CD4-positive, alpha-beta T cell treated with Interleukin-15 for 4 hours (primary cell): ENCODE results near the gene TCTN3.
"Not testable (repeated sequence)": the region's sequence is repeated elsewhere in the genome, so short reads cannot be mapped to it uniquely, and the experiment has no call there.

Source experiments
- DNase-seq: peaks from one replicate; pipeline ENCODE4 v3.0.0-alpha.2; 2020; ENCODE audit warnings: low spot score

The TCTN3 gene, protein sequence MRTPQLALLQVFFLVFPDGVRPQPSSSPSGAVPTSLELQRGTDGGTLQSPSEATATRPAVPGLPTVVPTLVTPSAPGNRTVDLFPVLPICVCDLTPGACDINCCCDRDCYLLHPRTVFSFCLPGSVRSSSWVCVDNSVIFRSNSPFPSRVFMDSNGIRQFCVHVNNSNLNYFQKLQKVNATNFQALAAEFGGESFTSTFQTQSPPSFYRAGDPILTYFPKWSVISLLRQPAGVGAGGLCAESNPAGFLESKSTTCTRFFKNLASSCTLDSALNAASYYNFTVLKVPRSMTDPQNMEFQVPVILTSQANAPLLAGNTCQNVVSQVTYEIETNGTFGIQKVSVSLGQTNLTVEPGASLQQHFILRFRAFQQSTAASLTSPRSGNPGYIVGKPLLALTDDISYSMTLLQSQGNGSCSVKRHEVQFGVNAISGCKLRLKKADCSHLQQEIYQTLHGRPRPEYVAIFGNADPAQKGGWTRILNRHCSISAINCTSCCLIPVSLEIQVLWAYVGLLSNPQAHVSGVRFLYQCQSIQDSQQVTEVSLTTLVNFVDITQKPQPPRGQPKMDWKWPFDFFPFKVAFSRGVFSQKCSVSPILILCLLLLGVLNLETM

DNA sequence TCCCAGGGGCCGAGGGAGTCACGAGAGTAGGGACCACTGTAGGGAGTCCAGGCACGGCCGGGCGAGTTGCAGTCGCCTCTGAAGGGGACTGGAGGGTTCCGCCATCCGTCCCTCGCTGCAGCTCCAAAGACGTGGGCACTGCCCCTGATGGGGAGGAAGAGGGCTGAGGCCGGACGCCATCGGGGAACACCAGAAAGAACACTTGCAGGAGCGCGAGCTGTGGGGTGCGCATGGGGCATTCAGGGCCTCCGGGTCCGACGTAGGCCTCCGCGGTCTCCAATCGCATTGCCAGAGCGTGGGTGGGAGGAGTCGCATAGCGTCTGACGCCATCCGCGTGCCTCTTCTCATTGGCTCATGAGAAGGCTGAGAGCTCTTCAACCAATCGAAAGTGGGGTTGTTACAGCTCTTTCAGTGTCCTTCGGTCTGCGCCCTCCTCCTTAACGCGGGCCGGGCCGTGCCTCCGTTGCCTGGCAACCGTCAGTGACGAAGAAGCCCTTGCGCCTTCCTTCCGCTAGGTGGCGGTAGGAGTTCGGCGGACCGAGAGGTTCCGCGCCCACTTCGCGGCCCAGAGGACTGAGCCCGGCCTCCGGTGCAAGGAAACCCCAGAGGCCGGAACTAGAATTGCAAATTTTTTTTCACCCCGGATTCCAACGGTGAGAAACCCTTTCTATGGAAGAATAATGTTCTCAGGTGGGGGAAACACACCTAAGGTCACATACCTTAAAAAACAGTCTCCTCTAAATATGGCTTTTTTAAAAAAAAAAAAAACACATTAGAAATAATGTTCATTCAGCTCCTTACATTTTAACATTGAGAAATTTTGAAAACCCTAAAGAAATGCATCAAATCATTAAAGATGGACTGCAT is at the start of gene TCTN3:
TCTN3 (minus strand) TSS at position 260 of the 867 bp plus-strand sequence; CDS start at position 232, 28 bp downstream.
- DNase-seq, result peak; percentile 99

DNA sequence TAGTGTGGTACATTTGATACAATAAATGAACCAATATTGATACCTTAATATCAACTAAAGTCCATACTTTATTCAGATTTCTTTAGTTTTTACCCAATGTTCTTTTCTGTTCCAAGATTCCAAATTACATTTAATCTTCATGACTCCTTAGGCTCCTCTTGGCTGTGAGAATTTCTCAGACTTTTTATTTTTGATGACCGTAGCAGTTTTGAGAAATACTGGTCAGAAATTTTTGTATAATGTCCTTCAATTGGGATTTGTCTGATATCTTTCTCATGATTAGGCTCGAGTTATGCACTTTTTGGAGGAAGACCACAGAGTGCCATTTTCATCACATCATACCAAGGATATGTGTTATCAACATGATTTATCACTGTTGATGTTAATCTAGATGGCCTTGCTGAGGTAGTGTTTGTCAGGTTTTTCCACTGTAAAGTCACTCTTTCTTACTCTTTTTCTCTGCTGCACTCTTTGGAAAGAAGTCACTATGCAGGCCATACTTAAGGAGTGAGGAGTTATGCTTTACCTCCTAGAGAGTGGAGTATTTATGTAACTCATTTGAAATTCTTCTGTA is 49.3 kb upstream of the TCTN3 start:
- DNase-seq, result no peak

DNA sequence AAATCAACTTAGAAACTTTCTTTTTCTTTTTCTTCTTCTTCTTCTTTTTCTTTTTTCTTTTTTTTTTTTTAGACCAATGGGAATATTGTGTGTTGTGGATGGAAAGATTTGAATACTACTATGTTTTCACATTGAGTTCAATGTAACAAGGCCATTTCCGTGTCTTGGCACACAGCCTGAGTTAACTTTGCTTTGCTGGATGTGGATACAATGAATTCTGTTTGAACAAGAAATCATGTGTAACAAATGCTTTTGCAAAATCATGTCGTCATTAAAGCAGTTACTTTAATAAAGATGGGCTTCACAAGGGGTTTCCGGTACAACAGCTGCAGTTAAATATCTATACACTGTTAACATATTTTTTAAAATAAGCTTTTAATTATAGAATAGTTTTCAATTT is 48.8 kb upstream of the TCTN3 start:
- no peak for DNase-seq

DNA sequence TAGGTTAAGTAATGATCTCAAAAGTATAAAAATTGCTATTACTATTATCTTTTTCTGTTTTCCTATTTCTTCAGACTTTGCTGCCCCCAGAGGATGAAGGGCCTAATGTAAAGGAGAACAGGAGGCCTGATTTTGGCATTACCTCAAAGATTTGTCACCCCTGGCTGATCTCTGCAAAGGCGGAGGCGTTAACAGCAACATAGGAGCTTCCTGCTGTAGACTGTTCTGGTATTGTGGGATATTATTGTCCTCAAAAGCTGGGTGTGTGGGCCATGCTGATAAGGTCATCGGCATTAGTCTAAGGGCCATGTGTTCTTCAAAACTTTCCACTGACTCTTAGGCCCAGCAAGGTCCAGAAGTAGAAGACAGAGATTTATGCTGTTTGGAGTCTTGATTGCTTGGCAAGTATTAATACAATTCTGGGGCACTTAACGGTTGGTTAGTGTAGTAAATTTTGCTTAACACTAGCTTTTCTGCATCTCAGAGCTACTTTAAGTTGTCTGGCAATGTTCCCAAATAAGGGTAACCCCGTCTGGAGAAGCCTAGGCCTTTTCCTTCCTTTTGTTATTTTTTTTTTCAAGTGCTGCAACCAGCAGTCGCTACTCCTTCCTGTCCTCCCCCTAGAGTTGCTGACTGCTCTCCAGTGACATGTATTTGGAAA is 48.2 kb upstream of the TCTN3 start:
- no peak for DNase-seq

DNA sequence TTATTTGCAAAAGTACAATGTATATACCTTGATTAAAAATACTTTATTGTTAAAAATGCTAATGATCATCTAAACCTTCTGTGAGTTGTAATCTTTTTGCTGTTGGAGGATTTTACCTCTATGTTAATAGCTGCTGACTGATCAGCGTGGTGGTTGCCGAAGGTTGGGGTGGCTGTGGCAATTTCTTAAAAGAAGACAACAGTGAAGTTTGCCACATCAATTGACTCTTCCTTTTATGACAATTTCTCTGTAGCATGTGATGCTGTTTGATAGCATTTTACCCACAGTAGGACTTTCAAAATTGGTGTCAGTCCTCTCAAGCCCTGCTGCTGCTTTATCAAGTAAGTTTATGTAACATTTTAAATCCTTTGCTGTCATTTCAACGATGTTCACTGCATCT is 45.3 kb upstream of the TCTN3 start:
- no peak for DNase-seq

DNA sequence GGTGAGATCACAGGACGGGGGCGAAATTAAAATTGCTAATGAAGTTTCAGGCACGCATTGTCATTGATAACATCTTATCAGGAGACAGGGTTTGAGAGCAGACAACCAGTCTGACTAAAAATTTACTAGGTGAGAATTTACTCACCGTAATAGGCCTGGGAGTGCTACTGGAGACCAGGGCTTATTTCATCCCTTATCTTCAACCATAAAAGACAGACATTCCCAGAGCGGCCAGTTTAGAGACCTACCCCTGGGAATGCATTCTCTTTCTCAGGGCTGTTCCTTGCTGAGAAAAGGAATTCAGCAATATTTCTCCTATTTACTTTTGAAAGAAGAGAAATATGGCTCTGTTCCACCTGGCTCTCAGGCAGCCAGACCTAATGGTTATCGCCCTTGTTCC is 39.2 kb upstream of the TCTN3 start:
- DNase-seq, result not testable (repeated sequence)

DNA sequence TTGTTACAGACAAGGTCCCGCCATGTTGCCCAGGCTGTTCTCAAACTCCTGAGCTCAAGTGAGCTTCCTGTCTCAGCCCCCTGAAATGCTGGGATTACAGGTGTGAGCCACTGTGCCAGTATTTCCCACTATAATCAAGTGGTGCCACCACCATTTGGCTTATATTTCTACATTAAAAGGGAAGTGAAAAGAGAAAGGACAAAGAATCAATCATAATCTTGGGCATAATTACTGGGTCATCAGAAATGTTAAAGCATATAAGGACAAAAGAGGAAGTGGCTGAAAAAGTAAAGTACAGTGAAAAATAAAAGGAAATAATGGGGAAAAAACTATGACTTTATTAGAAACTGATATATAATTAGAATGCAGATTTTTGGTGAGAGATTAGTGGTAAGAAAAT is 36.5 kb upstream of the TCTN3 start:
- DNase-seq, result no peak

DNA sequence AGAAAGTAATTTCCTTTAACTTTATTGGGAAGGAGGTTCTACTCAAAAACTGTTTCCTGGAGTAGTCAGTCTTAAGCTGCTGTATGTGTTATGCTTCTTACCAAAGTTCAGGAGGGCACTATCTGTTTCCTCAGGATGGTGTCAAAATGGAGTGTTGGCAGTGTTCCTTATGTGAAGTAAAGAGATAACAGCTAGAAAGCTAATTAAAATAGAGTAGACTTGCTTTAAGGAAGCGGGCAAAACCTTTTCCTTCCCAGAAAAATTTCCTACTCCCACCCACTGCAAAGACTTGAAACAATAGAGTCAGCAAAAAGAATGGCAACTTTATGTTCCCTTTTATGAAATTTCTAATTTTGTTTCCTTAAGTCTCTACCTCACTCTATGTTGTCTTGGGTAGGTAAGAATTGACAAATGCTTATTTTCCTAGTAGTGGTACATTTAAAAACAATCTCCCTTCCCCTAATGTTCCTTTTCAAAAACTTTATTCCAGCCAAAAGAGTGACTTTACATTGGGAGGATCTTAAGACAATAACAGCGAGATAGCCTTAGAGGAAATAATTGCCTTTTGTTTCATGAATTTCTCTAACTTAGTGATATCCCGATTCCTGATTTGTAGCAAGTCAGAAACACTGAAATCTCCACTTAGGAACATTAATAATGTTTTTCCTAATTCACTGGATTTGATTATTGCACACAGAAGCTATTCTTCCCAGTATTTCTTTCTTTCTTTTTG is 35.8 kb upstream of the TCTN3 start:
- DNase-seq, result no peak

DNA sequence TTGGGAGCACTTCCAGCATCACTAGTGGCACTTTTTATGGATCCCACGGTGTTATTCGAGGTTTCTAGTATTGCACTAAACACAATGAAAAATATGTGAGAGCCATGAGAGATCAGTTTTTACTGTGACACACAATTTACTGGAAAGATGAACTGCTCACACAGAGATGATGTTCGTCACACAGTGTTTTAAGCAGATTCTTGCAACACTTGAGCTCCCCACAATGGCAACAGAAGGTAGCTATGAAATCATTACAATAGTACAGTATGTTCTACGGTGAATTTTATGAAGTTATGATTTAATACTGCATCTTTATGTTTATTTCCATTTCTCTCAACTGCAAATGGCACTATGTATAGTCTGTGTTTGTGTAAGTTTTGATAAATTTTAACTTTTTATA is 34.8 kb upstream of the TCTN3 start:
- DNase-seq, result no peak

DNA sequence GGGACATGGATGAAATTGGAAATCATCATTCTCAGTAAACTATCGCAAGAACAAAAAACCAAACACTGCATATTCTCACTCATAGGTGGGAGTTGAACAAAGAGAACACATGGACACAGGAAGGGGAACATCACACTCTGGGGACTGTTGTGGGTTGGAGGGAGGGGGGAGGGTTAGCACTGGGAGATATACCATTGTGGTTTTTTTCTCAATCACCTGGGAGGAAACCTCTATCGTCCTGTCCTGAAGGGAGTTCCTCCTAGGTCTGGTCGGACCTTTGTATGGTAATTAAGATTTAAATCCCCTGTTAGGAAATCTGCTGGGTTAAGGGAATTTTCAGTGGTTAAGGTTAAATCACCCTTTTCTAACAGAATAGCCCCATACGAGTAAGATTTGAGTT is 28.8 kb upstream of the TCTN3 start:
- DNase-seq, result not testable (repeated sequence)

DNA sequence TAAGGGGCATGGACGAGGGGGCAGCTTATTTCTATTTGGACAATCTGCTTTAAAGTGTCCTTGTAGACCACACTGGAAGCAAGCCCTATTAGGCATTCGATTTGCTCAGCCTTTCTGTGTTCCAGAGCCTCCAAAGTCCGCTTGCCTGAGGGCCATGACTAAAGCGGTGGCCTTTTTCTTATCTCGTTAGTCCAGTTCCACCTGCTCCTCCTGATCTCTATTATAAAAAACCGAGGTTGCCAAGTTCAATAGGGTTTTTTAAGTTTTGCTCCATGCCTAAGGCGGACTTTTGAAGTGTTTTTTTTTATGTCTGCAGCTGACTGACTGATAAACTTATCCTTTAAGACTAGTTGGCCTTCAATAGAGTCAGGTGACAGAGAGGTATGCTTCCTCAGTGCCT is 27.0 kb upstream of the TCTN3 start:
- DNase-seq, result not testable (repeated sequence)

DNA sequence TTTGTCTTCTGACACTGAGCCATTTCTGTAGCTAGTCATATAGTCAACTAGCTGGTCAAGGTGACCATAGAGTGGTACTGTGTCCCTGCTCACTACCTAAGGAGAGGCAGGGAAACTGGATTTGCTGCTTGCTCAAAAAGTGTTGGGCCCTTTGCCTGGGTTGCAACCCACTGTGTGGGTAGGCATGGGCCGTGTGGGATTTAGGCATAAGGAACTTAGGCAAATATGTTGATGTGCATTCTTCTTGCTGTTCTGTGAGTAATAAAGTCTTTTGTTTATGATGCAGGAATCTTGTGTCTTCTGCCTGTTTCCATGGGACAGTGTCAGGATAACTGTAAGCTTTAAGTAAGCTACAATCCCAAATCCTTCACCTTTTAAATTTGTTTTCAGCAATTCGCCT is 23.1 kb upstream of the TCTN3 start:
- DNase-seq, result no peak

DNA sequence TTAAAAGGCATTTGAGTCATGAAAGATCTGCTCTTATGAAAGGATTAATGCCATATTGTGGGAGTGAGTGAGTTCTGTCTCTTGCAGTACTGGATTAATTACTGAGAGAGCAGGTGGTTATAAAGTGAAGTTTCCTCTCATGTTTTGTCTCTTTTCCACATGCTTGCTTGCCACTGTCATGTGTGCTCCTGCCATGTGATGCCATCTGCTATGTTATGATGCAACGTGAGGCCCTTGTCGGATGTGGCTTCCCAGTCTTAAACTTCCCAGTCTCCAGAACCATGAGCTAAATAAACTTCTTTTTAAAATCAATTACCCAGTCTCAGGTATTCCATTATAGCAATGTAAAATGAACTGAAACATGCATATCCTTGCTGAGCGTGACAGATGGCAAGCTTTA is 22.7 kb upstream of the TCTN3 start:
- DNase-seq, result no peak

DNA sequence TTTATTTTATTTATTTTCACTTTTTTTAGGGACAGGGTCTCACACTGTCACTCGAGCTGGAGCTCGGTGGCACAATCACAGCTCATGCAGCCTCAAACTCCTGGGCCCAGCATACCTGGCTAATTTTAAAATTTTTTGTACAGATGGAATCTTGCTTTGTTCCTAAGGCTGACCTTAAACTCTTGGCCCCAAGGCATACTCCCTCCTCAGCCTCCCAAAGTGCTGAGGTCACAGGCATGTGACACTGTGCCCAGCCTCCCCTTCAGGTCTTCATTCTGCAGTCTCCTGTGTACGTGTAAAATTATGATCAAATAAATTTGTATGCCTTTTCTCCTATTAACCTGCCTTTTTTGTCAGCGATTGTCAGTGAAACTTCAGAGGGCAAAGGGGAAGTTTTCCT is 17.8 kb upstream of the TCTN3 start:
- no peak for DNase-seq

DNA sequence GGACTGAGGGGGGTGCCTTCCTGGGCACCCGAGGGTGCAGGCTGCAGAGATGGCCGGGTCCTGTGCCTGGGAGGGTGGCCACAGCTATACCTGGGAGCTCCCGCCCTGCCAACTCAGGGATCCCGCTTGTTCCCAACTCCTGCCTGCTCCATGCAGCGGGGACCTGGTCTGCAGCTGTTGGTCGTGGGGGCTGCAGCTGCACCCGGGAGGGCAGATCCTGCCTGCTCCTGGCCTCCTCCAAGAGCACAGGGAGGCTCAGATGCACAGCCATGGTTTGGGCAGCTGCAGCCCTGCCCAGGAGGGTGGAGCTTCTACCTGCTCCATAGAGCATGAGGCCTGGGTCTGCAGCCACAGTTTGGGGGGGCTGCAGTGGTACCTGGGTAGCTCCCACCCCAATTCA is 13.3 kb upstream of the TCTN3 start:
- DNase-seq, result no peak

DNA sequence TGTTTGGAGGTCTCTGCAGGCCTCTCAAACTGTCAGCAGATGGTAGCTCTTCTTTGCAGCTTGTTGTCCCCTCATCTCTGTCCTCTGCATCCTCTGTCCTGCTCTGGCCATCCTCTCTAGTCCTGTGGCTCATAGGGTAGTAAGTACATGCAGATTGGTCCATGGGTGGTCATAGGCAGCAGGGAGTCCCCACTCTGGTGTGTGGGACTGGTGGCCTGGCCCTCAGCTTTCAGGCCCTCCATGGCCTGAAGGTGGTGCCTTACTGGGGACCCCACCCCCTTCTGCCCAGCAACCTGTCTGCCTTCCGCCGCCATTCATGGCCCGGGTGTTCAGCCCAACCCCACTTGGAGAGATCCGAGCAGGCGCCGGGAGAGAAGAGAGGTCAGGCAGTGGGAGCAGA is 12.8 kb upstream of the TCTN3 start:
- no peak for DNase-seq

DNA sequence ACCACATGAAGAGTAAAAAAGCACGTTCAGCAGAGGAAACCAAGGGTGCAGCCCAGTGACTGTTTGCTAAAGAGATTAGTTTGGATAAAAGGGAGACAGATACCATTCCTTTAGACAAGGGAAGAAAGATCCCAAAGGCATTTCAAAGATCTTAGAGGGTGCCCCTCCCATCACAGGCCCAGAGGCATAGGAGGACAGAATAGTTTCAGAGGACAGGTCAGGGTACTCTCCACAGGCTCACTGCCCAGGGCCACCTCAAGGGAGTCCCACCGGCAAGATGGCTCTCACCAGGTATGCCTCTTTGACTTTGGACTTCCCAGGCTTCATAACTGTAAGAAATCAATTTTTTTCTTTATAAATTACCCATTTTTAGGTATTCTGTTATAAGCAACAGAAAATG is 4.7 kb upstream of the TCTN3 start:
- no peak for DNase-seq

DNA sequence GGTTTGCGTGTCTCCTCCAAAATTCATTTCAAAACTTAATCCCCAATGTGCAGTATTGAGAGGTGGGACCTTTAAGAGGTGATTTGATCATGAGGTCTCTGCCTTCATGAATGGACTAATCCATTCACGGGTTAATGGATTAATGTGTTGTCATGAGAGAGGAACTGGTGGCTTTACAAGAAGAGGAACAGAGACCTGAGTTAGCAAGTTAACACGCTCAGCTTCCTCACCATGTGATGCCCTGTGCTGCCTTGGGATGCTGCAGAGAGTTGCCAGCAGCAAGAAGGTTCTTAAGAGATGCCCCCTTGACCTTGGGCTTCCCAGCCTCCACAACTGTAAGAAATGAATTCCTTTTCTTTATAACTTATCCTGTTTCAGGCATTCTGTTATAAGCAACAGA is 3.7 kb upstream of the TCTN3 start:
- no peak for DNase-seq

DNA sequence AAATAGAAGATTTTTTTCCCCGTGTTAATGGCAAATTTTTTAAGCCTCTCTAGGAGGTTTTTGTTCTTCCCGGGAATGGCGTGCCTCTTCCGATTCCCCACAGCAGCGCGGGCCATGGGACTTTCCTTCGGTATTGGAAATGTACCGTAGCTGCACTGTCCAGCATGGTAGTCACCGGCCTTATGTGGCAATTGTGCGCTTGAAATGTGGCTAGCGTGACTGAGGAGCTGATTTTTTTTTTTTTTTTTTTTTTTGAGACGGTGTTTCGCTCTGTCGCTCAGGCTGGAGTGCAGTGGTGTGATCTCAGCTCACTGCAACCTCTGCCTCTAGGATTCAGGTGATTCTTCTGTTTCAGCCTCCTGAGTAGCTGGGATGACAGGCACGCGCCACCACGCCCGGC is 938 bp upstream of the TCTN3 start:
- DNase-seq, result no peak

DNA sequence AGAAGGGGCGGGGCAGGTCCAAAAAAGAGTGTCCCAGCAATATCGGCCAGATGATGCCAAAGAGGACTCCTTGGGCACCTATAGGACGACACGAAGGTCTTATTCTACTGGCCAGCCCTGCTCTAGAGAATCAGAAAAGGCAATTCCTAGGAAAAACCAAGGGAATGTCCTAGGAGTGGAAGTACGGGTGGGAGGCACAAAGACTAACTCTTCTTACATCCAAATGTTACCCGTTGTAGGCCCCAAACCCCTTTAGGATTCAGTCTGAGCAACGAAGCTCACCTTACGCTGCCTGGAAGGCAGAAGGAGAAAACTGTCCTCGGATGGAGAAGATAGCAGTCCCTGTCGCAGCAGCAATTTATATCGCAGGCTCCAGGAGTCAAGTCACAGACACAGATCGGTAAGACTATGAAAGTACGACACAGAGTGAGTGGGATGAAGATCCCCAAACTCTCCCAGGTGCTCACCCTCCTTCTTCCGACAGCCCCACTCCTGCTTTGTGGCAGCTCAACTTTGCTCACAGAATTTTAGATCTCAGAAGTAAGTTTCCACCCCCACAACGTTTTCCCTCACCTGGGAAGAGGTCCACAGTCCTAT is 558 bp downstream of the TCTN3 start:
- no peak for DNase-seq

DNA sequence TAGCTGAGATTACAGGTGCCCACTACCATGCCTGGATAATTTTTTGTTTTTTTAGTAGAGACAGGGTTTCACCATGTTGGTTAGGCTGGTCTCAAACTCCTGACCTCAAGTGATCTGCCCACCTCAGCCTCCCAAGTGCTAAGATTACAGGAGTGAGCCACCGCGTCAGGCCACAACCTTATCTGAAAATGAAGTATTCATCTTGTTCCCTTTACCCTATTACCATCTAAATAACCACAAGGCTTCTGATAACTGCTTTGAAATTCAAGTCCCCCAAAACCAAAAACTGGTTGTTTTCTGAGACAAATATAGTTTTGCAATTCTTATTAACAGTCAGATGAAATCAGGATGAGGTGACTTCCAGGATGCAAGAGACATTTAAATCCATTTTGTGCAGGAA is 2.4 kb downstream of the TCTN3 start:
- no peak for DNase-seq
